PC-9 (cell line): ENCODE measurements around the gene VSTM5. TPM values are rescaled to one million over a fixed set of nuclear protein-coding genes. Genes with fewer than 3 reads are reported as not detected.
"Not testable (repeated sequence)": the region's sequence is repeated elsewhere in the genome, so short reads cannot be mapped to it uniquely, and the experiment has no call there.

Source experiments
- BruUV-seq: library from RNA; stranded (reverse); fragments of 400-500 nt; replicated peaks from 2 replicates; lab custom pipeline; 2021; lab: Mats Ljungman, UMichigan
- CTCF ChIA-PET: fragments of 300-600 bp; sonication (Branson Sonifier 250); formaldehyde crosslinking; loops from one replicate; lab custom pipeline; 2022; ENCODE audit warnings: antibody characterized with exemption; lab: Charles Lee
- POLR2A ChIA-PET: fragments of 300-600 bp; sonication (Branson Sonifier 250); formaldehyde crosslinking; loops from one replicate; lab custom pipeline; 2022; ENCODE audit warnings: antibody characterized with exemption; ENCODE audit not compliant: unreplicated experiment; lab: Charles Lee
- DNase-seq, 2 experiments: peaks; one replicate each; pipeline versions ENCODE4 v3.0.0 to v3.0.0-alpha.2; 2015 to 2022; ENCODE audit warnings: mixed read lengths in 1 of 2
- H2AFZ ChIP-seq: fragments of 200-600 bp; sonication (generic); 2 replicates; pipeline ENCODE4 v1.8.1; 2017; ENCODE audit warnings: antibody characterized with exemption
- H3F3A ChIP-seq: fragments of 200-600 bp; sonication (generic); 2 replicates; pipeline ENCODE4 v1.8.1; 2017; ENCODE audit warnings: antibody characterized with exemption, mild to moderate bottlenecking, low read depth; ENCODE audit not compliant: insufficient read depth
- H3K27ac ChIP-seq: fragments of 200-600 bp; sonication (generic); 2 replicates; pipeline ENCODE4 v1.6.1; 2016; ENCODE audit warnings: mixed run types
- H3K27me3 ChIP-seq: fragments of 200-600 bp; sonication (generic); 2 replicates; pipeline ENCODE4 v1.6.1; 2016; ENCODE audit warnings: low read depth, mixed run types; ENCODE audit not compliant: insufficient read depth
- H3K36me3 ChIP-seq: fragments of 200-600 bp; sonication (generic); 2 replicates; pipeline ENCODE4 v1.6.1; 2016; ENCODE audit warnings: low read depth, mixed run types
- H3K4me1 ChIP-seq: fragments of 200-600 bp; sonication (generic); replicated peaks from 2 replicates; pipeline ENCODE4 v1.6.1; 2016; ENCODE audit warnings: mixed run types; ENCODE audit not compliant: insufficient read depth
- H3K4me2 ChIP-seq: fragments of 200-600 bp; sonication (generic); 2 replicates; pipeline ENCODE4 v1.6.1; 2017; ENCODE audit warnings: mixed run types
- H3K4me3 ChIP-seq: fragments of 200-600 bp; sonication (generic); 2 replicates; pipeline ENCODE4 v1.6.1; 2016; ENCODE audit warnings: mixed run types
- H3K79me2 ChIP-seq: fragments of 200-600 bp; sonication (generic); 2 replicates; pipeline ENCODE4 v1.6.1; 2017; ENCODE audit warnings: low read depth, mixed run types
- H3K9me2 ChIP-seq: fragments of 200-600 bp; sonication (generic); 2 replicates; pipeline ENCODE4 v1.8.1; 2017; ENCODE audit warnings: mild to moderate bottlenecking; ENCODE audit not compliant: insufficient read depth
- H3K9me3 ChIP-seq: fragments of 200-600 bp; sonication (generic); 2 replicates; pipeline ENCODE4 v1.8.1; 2016; ENCODE audit warnings: low read depth; ENCODE audit not compliant: insufficient read depth
- H4K20me1 ChIP-seq: fragments of 200-600 bp; sonication (generic); 2 replicates; pipeline ENCODE4 v1.8.1; 2017; ENCODE audit not compliant: insufficient read depth
- EZH2 ChIP-seq: fragments of 200-600 bp; sonication (generic); IDR thresholded peaks from 2 replicates; pipeline ENCODE4 v1.8.0; 2017; ENCODE audit warnings: antibody characterized with exemption, low read depth
- intact Hi-C: fragments of 100-400 bp; cut with micrococcal nuclease; formaldehyde crosslinking; loops from one replicate; pipeline ENCODE4 v1.10.0; 2022; ENCODE audit not compliant: unreplicated experiment
- total RNA-seq: library from RNA; stranded (reverse); gene quantifications from 2 replicates; pipeline ENCODE4 v1.2.3, GENCODE V29; 2021
- TF ChIP-seq, protein P1 (sequence below): fragments of 200-600 bp; sonication (generic); conservative IDR thresholded peaks from 2 replicates; pipeline ENCODE4 v1.6.1; 2017; ENCODE audit warnings: mixed run types, antibody characterized with exemption, mild to moderate bottlenecking, moderate library complexity

The VSTM5 gene
- total RNA-seq, 1 experiment from 2014 or later, result 0.81 TPM

DNA sequence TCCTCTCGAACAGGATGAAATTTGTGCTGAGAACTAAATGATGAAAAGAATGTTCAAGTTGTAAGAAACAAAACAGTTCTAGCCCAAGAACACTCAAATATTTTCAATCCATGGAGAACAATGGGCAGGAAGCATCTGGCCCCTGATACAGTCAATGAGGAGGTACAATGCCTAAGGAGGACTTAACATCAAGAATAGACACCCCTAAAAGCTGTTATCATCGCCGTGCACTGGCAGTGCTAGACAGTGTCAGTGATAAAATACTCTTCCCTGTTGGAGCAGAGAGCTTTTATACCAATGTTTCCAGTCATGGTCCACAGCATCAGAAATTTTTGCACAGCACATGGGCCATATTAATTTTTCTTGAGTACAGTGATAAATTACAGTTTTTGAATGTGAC lies 20.2 kb upstream of the VSTM5 start:
- H3K4me3 ChIP-seq, result no peak overlapping the region
- ChIA-PET POLR2A (no interaction called here), CTCF (no interaction called here)
- no peak overlapping the region for H2AFZ ChIP-seq
- BruUV-seq, result no TSS peak
- H3K79me2 ChIP-seq, result no peaks in the 10 kb centered on the region
- H3K27me3 ChIP-seq, result no peaks in the 10 kb centered on the region
- no peak overlapping the region for H3K4me2 ChIP-seq
- TF ChIP-seq EZH2, result no peak
- TF ChIP-seq, protein P1, sequence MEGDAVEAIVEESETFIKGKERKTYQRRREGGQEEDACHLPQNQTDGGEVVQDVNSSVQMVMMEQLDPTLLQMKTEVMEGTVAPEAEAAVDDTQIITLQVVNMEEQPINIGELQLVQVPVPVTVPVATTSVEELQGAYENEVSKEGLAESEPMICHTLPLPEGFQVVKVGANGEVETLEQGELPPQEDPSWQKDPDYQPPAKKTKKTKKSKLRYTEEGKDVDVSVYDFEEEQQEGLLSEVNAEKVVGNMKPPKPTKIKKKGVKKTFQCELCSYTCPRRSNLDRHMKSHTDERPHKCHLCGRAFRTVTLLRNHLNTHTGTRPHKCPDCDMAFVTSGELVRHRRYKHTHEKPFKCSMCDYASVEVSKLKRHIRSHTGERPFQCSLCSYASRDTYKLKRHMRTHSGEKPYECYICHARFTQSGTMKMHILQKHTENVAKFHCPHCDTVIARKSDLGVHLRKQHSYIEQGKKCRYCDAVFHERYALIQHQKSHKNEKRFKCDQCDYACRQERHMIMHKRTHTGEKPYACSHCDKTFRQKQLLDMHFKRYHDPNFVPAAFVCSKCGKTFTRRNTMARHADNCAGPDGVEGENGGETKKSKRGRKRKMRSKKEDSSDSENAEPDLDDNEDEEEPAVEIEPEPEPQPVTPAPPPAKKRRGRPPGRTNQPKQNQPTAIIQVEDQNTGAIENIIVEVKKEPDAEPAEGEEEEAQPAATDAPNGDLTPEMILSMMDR, result no peak
- H4K20me1 ChIP-seq, result no peaks in the 10 kb centered on the region
- no peaks in the 10 kb centered on the region for H3K9me3 ChIP-seq
- DNase-seq, result no peak
- H3K9me2 ChIP-seq, result no peaks in the 10 kb centered on the region
- H3K36me3 ChIP-seq, result no peaks in the 10 kb centered on the region
- intact Hi-C loops, result no loop called here
- no peak overlapping the region for H3K27ac ChIP-seq
- no peaks in the 10 kb centered on the region for H3F3A ChIP-seq
- no peaks in the 10 kb centered on the region for H3K4me1 ChIP-seq

DNA sequence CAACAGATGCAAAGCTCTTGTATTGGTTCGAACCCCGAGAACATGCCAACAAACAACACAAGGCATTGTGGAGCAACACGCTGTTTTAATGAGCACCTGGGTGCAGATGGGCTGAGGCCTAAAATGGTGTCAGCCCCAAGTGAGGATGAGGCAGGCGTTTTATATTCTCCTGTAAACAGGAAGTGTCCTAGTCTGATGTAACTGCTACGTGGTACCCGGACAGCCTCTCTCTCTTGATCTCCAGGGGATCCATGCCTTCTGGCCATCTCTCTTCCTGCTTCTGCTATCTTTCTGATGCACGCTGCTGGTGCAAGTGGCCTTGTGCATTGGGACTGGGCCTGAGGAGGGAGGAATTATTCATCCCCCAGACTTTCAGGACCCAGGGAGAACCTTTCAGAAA lies 19.4 kb upstream of the VSTM5 start:
- H3K36me3 ChIP-seq, result no peaks in the 10 kb centered on the region
- H3K4me2 ChIP-seq, result no peak overlapping the region
- no peaks in the 10 kb centered on the region for H3K9me3 ChIP-seq
- BruUV-seq, result no TSS peak
- H3K79me2 ChIP-seq, result no peaks in the 10 kb centered on the region
- H3F3A ChIP-seq, result no peaks in the 10 kb centered on the region
- no peaks in the 10 kb centered on the region for H3K27me3 ChIP-seq
- TF ChIP-seq EZH2, result no peak
- TF ChIP-seq, protein P1, result no peak
- no peak overlapping the region for H2AFZ ChIP-seq
- no peak overlapping the region for H3K4me3 ChIP-seq
- no peaks in the 10 kb centered on the region for H3K4me1 ChIP-seq
- no peak overlapping the region for H3K27ac ChIP-seq
- ChIA-PET POLR2A (no interaction called here), CTCF (no interaction called here)
- H3K9me2 ChIP-seq, result no peaks in the 10 kb centered on the region
- intact Hi-C loops, result no loop called here
- DNase-seq, result no peak
- no peaks in the 10 kb centered on the region for H4K20me1 ChIP-seq

DNA sequence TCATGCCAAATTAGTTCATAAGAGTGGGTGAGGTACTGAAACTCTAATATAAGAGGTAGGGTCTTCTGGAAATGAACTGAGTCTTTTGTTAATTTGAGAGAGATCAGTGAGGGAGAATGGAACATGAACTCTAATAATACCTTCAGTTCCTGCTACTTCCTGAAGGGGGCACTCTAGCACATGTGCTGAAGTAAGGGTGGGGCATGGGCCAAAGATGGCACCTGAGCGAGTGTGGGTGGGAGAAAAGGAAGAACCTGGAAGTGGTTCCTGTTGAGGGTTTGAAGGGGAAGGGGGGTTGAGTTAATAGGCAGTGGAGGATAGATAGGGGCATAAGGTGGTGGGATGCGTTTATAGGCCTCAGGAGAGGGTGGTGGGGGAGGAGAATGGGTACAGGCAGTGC lies 18.0 kb upstream of the VSTM5 start:
- CTCF ChIA-PET, H3K4me1 ChIP-seq, BruUV-seq, H2AFZ ChIP-seq, H3K36me3 ChIP-seq, H3K27me3 ChIP-seq, H3K79me2 ChIP-seq, intact Hi-C loops, H3K4me3 ChIP-seq, H4K20me1 ChIP-seq, H3K4me2 ChIP-seq, H3K27ac ChIP-seq, POLR2A ChIA-PET, H3K9me2 ChIP-seq, DNase-seq, H3K9me3 ChIP-seq, H3F3A ChIP-seq: not testable (repeated sequence)
- TF ChIP-seq, protein P1, result peak; percentile 70
